ENCODE measurements around the gene ZNF280B. TPM values are rescaled to one million over a fixed set of nuclear protein-coding genes. Genes with fewer than 3 reads are reported as not detected.
"Not testable (repeated sequence)": the region's sequence is repeated elsewhere in the genome, so short reads cannot be mapped to it uniquely, and the experiment has no call there.

ZNF280B gene
- total RNA-seq, 1 experiment from 2014 or later: 3.9 TPM

GRCh38 chr22:22442928-22443709 is 65.4 kb downstream of the ZNF280B start:
- no peak for DNase-seq (ENCODE audit: extremely low read depth, low read depth)

- not testable (repeated sequence) for DNase-seq (ENCODE audit: extremely low read depth, low read depth)
Observed at GRCh38 chr22:22441626-22442025, 66.9 kb downstream of the ZNF280B start.

GRCh38 chr22:22440188-22440587 is 68.4 kb downstream of the ZNF280B start:
- DNase-seq (ENCODE audit: extremely low read depth, low read depth): no peak

Other genes with a start within 250 kb of the ZNF280B start
- 0.75 and 0.89 TPM in 2 replicates for gene ZNF280A, start 11.5 kb upstream of the ZNF280B start, total RNA-seq (2014; rRNA removed; shearing (Covaris generic))
- gene PRAME, start 50.5 kb upstream of the ZNF280B start, total RNA-seq (2014; rRNA removed; shearing (Covaris generic)): 9.3 and 11.7 TPM in 2 replicates
- not detected in 2 replicates for gene GGTLC2, start 135.9 kb upstream of the ZNF280B start, total RNA-seq (2014; rRNA removed; shearing (Covaris generic))